ENCODE measurements around the gene IGF1. TPM values are rescaled to one million over a fixed set of nuclear protein-coding genes. Genes with fewer than 3 reads are reported as not detected.

The IGF1 gene
- total RNA-seq, 1 donor from 2014 or later: under 0.01 TPM

- no peak overlapping the region for H3K4me3 ChIP-seq (ENCODE audit: low read depth, low read length)
- H3K27me3 ChIP-seq (ENCODE audit: control insufficient read depth, insufficient read depth, low read length): no peaks in the 10 kb centered on the region
- H3K36me3 ChIP-seq (ENCODE audit: control insufficient read depth, insufficient read depth, low read length): no peaks in the 10 kb centered on the region
- no peak for DNase-seq (ENCODE audit: low read depth)
- TF ChIP-seq CTCF (IDR thresholded peaks at IDR 0.05; ENCODE audit: insufficient read depth, low read length, poor library complexity, severe bottlenecking): no peak
Measured at GRCh38 chr12:102379346-102380162, 100.8 kb downstream of the IGF1 start.

- DNase-seq (ENCODE audit: low read depth): no peak
- no peak overlapping the region for H3K4me3 ChIP-seq (ENCODE audit: low read depth, low read length)
- H3K27me3 ChIP-seq (ENCODE audit: control insufficient read depth, insufficient read depth, low read length): no peaks in the 10 kb centered on the region
- H3K36me3 ChIP-seq (ENCODE audit: control insufficient read depth, insufficient read depth, low read length): no peaks in the 10 kb centered on the region
- TF ChIP-seq CTCF (IDR thresholded peaks at IDR 0.05; ENCODE audit: insufficient read depth, low read length, poor library complexity, severe bottlenecking): no peak
Measured at GRCh38 chr12:102376781-102377180, 103.6 kb downstream of the IGF1 start.

GRCh38 chr12:102376181-102376747 lies 104.1 kb downstream of the IGF1 start:
- no peak for DNase-seq (ENCODE audit: low read depth)
- TF ChIP-seq CTCF (IDR thresholded peaks at IDR 0.05; ENCODE audit: insufficient read depth, low read length, poor library complexity, severe bottlenecking): no peak

GRCh38 chr12:102374190-102374589 lies 106.2 kb downstream of the IGF1 start:
- Histone ChIP-seq H3K4me3 (ENCODE audit: low read depth, low read length) (no peak overlapping the region), H3K27me3 (ENCODE audit: control insufficient read depth, insufficient read depth, low read length) (no peaks in the 10 kb centered on the region)
- TF ChIP-seq CTCF (IDR thresholded peaks at IDR 0.05; ENCODE audit: insufficient read depth, low read length, poor library complexity, severe bottlenecking): no peak

More at GRCh38 chr12:102376181-102376747, 104.1 kb downstream of the IGF1 start:
- Histone ChIP-seq H3K36me3 (ENCODE audit: control insufficient read depth, insufficient read depth, low read length) (no peaks in the 10 kb centered on the region), H3K27me3 (ENCODE audit: control insufficient read depth, insufficient read depth, low read length) (no peaks in the 10 kb centered on the region), H3K4me3 (ENCODE audit: low read depth, low read length) (no peak overlapping the region)

GRCh38 chr12:102372087-102372486 lies 108.3 kb downstream of the IGF1 start:
- no peak for DNase-seq (ENCODE audit: low read depth)
- H3K27me3 ChIP-seq (ENCODE audit: control insufficient read depth, insufficient read depth, low read length): no peaks in the 10 kb centered on the region
- no peak for TF ChIP-seq CTCF (IDR thresholded peaks at IDR 0.05; ENCODE audit: insufficient read depth, low read length, poor library complexity, severe bottlenecking)
- H3K36me3 ChIP-seq (ENCODE audit: control insufficient read depth, insufficient read depth, low read length): no peaks in the 10 kb centered on the region
- H3K4me3 ChIP-seq (ENCODE audit: low read depth, low read length): no peak overlapping the region

More at GRCh38 chr12:102374190-102374589, 106.2 kb downstream of the IGF1 start:
- no peaks in the 10 kb centered on the region for H3K36me3 ChIP-seq (ENCODE audit: control insufficient read depth, insufficient read depth, low read length)
- DNase-seq (ENCODE audit: low read depth): no peak

All from kidney epithelial cell (primary cell).